Measurements from ENCODE around the gene CNBD2.

The CNBD2 gene

DNA sequence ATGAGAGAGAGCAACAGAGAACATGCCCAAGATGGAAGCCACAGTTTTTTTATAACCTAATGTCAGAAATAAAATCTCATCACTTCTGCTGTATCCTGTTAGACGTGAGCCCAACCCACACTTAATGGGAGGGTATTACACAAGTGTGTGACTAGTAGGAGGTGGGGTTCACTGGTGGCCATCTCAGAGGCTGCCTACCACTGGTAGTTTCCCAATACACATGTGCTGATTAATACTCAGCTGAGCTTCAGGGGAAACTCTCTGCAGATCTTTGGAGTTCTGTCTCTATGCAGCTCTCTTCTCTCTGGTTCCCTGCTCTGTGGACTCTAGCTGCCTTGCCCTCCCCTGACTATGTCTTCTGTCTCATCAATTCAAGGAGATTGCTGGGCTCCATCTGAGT lies 35.7 kb downstream of the CNBD2 start:
- TF ChIP-seq FOXP2 (optimal IDR thresholded peaks at IDR 0.05; ENCODE audit: borderline replicate concordance, extremely low read depth, extremely low read length, insufficient read depth) (no peak), SIN3A (IDR thresholded peaks at IDR 0.05; ENCODE audit: borderline replicate concordance, insufficient read depth, low read length) (no peak), POLR2AphosphoS5 (IDR thresholded peaks at IDR 0.05; ENCODE audit: low read depth, low read length) (no peak), TAF1 (IDR thresholded peaks at IDR 0.05; ENCODE audit: borderline replicate concordance, insufficient read depth, low read length) (no peak)
- TF ChIP-seq, protein P1, sequence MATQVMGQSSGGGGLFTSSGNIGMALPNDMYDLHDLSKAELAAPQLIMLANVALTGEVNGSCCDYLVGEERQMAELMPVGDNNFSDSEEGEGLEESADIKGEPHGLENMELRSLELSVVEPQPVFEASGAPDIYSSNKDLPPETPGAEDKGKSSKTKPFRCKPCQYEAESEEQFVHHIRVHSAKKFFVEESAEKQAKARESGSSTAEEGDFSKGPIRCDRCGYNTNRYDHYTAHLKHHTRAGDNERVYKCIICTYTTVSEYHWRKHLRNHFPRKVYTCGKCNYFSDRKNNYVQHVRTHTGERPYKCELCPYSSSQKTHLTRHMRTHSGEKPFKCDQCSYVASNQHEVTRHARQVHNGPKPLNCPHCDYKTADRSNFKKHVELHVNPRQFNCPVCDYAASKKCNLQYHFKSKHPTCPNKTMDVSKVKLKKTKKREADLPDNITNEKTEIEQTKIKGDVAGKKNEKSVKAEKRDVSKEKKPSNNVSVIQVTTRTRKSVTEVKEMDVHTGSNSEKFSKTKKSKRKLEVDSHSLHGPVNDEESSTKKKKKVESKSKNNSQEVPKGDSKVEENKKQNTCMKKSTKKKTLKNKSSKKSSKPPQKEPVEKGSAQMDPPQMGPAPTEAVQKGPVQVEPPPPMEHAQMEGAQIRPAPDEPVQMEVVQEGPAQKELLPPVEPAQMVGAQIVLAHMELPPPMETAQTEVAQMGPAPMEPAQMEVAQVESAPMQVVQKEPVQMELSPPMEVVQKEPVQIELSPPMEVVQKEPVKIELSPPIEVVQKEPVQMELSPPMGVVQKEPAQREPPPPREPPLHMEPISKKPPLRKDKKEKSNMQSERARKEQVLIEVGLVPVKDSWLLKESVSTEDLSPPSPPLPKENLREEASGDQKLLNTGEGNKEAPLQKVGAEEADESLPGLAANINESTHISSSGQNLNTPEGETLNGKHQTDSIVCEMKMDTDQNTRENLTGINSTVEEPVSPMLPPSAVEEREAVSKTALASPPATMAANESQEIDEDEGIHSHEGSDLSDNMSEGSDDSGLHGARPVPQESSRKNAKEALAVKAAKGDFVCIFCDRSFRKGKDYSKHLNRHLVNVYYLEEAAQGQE (IDR thresholded peaks at IDR 0.05; ENCODE audit: insufficient read depth in 1 of 2, low read depth in 2 of 2, low read length in 2 of 2) = no peak

DNA sequence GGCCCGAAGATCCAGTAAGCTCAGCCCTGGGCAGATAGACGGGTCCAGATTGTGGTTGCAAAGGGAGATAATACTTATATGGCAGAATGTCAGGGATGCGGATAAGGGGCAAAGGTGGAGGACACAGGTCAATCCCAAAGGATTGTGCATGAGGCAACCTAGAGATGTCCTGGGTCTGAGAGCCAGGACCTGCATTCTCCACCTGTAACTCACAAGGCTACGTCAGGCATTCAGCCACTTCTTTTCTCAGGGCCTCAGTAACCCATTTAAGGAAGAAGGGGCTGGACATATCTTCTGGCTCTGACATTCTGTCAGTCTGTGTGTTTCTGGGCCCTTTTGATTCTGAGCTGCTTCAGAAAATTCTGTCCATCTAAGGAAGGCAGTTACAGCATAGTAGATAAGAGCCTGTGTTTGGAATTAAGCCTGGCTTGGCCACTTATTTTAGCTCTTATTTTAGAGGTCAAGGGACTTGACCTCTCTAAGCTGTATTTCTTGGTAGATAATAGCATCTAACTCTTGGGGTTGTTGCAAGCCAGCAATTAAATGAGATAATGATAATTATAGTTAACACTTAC lies 40.2 kb downstream of the CNBD2 start:
- no peak for TF ChIP-seq FOXP2 (optimal IDR thresholded peaks at IDR 0.05; ENCODE audit: borderline replicate concordance, extremely low read depth, extremely low read length, insufficient read depth)
- TF ChIP-seq POLR2AphosphoS5 (IDR thresholded peaks at IDR 0.05; ENCODE audit: low read depth, low read length) = no peak
- TF ChIP-seq TAF1 (IDR thresholded peaks at IDR 0.05; ENCODE audit: borderline replicate concordance, insufficient read depth, low read length) = no peak
- TF ChIP-seq SIN3A (IDR thresholded peaks at IDR 0.05; ENCODE audit: borderline replicate concordance, insufficient read depth, low read length) = no peak

DNA sequence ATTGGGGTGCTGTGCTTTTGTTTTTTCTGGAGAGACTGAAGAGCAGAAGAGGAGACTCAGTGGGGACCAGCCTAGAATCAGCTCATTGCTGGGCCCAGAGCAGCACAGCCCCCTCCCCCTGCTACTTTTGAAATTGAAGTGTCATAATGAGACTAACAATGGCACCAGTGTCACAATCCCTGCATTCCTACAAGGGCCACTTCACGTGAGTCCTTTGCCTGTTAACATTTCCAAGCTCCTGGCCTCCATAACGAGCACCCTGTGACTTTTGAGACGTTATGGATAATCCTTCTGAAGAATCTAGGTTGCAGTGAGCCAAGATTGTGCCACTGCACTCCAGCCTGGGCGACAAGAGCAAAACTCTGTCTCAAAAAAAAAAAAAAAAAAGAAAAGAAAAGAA lies 41.7 kb downstream of the CNBD2 start:
- TF ChIP-seq, protein P1 (IDR thresholded peaks at IDR 0.05; ENCODE audit: insufficient read depth in 1 of 2, low read depth in 2 of 2, low read length in 2 of 2) = no peak
- TF ChIP-seq POLR2AphosphoS5 (IDR thresholded peaks at IDR 0.05; ENCODE audit: low read depth, low read length) (no peak), FOXP2 (optimal IDR thresholded peaks at IDR 0.05; ENCODE audit: borderline replicate concordance, extremely low read depth, extremely low read length, insufficient read depth) (no peak), SIN3A (IDR thresholded peaks at IDR 0.05; ENCODE audit: borderline replicate concordance, insufficient read depth, low read length) (no peak), TAF1 (IDR thresholded peaks at IDR 0.05; ENCODE audit: borderline replicate concordance, insufficient read depth, low read length) (no peak)

DNA sequence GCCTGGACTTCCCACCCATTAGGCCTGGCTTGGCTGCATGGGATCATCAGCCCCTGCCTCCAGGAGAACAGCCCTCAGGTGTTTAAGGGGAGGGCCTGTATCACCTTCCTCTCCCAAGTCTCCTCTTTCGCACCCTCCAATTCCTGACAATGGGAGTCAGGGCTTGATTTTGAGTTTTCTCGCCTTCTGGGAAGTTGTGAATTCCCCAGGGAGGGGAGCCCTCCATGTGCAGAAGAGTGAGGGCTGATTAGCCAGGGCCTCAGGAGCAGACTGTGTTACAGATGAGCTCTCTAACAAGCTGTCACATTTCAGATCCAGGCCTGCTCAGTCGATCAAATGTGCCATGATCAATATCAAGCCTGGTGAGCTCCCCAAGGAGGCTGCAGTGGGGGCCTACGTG lies 42.4 kb downstream of the CNBD2 start:
- TF ChIP-seq POLR2AphosphoS5 (IDR thresholded peaks at IDR 0.05; ENCODE audit: low read depth, low read length) (no peak), SIN3A (IDR thresholded peaks at IDR 0.05; ENCODE audit: borderline replicate concordance, insufficient read depth, low read length) (no peak)

DNA sequence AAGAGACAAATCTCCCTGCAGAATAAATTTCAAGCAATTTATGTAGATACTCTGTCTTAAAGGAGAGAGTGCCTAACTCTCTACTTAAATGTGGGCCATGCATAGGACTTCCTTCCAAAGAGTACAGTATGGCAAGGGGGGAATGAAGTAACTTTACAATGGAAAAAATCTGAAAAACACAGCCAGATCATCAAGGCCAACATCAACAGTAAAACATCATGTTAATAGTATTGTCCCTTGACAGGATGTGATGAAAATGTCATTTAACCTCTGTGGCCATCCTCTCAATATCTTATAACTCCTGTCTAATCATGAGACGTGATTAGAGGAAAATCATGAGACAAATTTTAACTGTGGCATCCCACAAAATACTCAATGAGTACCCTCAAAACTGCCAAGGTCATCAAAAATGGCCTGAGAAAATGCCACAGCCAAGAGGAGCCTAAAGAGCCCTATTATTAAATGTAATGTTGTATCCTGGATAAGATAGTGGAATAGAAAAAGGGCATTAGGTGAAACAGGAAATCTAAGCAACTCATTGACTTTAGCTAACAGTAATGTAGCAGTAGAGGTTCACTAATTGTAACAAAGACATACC lies 47.5 kb downstream of the CNBD2 start:
- no peak for TF ChIP-seq TAF1 (IDR thresholded peaks at IDR 0.05; ENCODE audit: borderline replicate concordance, insufficient read depth, low read length)
- TF ChIP-seq, protein P1 (IDR thresholded peaks at IDR 0.05; ENCODE audit: insufficient read depth in 1 of 2, low read depth in 2 of 2, low read length in 2 of 2) = no peak
- no peak for TF ChIP-seq SIN3A (IDR thresholded peaks at IDR 0.05; ENCODE audit: borderline replicate concordance, insufficient read depth, low read length)
- no peak for TF ChIP-seq POLR2AphosphoS5 (IDR thresholded peaks at IDR 0.05; ENCODE audit: low read depth, low read length)
- no peak for TF ChIP-seq FOXP2 (optimal IDR thresholded peaks at IDR 0.05; ENCODE audit: borderline replicate concordance, extremely low read depth, extremely low read length, insufficient read depth)

Measured in PFSK-1 (cell line).